Measurements from ENCODE around the gene GCNT4.

The GCNT4 gene

DNA sequence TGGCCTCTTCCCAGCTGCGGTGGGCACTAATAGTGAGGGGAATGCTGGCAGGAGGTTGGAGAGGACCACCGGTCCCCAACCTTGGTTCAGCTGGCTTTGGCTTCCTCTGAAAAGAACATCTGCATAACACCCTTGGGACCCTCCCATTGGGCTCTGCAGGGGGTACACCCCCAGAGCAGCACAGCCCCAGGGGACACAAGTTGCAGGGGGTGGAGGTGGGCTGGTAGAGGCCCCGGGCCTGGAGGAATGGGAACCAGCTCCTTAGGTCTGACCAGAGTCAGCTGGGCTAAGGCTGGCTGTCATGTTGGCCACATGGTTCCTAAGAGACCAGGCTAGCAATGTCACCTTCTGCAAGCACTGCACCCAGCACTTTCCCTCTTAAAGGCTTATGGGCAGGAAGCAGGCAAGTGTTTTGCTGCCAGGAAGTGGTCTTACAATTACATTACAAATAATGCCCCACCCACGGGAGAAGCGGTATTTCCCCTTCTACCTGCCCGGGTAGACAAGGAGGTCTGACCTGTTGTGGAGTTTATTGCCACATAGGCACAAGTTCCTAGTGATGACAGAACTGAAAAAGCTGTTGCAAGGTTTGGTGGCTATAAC, 18.1 kb downstream of the GCNT4 start:
- Histone ChIP-seq H3K9ac (ENCODE audit: low read length) (no peak overlapping the region), H3K4me2 (ENCODE audit: low read length) (no peak overlapping the region), H3K9me3 (ENCODE audit: low read length) (no peaks in the 10 kb centered on the region), H3K27ac (ENCODE audit: low read depth, low read length, poor library complexity, severe bottlenecking) (no peak overlapping the region), H3K79me2 (ENCODE audit: insufficient read depth, low read length) (no peaks in the 10 kb centered on the region), H3F3A (ENCODE audit: insufficient read depth, low read length) (no peaks in the 10 kb centered on the region), H2AFZ (ENCODE audit: low read length) (no peak overlapping the region), H3K27me3 (ENCODE audit: insufficient read depth, low read length) (no peaks in the 10 kb centered on the region), H3K4me3 (ENCODE audit: low read depth, low read length, poor library complexity, severe bottlenecking) (no peak overlapping the region), H3K9me2 (ENCODE audit: low read depth, low read length) (no peaks in the 10 kb centered on the region), H4K20me1 (ENCODE audit: insufficient read depth, low read length) (no peaks in the 10 kb centered on the region), H3K4me1 (ENCODE audit: insufficient read depth, low read length, severe bottlenecking) (no peaks in the 10 kb centered on the region), H3K36me3 (ENCODE audit: insufficient read depth, low read length) (no peaks in the 10 kb centered on the region)
- no peak for TF ChIP-seq EZH2 (IDR thresholded peaks at IDR 0.05; ENCODE audit: borderline replicate concordance, low read length)
- TF ChIP-seq, protein P1, sequence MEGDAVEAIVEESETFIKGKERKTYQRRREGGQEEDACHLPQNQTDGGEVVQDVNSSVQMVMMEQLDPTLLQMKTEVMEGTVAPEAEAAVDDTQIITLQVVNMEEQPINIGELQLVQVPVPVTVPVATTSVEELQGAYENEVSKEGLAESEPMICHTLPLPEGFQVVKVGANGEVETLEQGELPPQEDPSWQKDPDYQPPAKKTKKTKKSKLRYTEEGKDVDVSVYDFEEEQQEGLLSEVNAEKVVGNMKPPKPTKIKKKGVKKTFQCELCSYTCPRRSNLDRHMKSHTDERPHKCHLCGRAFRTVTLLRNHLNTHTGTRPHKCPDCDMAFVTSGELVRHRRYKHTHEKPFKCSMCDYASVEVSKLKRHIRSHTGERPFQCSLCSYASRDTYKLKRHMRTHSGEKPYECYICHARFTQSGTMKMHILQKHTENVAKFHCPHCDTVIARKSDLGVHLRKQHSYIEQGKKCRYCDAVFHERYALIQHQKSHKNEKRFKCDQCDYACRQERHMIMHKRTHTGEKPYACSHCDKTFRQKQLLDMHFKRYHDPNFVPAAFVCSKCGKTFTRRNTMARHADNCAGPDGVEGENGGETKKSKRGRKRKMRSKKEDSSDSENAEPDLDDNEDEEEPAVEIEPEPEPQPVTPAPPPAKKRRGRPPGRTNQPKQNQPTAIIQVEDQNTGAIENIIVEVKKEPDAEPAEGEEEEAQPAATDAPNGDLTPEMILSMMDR (IDR thresholded peaks at IDR 0.05; ENCODE audit: low read length): no peak

DNA sequence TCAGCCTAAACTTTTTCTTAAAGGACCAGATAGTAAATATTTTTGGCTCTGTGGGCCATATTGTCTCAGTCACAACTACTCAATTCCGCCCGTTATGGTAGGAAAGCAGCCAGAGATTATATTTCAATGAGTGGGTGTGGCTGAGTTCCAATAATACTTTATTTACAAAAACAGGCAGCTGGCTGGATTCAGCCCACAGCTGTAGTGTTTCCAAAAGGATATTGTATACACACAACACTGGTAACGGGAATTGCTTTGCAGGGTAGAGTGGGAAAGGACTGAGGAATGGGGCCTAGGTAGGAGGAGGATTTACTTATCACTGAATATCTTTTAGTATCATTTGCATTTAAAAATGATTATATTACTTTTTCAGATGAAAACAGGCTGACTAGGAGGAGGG, 21.0 kb downstream of the GCNT4 start:
- no peaks in the 10 kb centered on the region for H3K4me1 ChIP-seq (ENCODE audit: insufficient read depth, low read length, severe bottlenecking)
- no peak overlapping the region for H3K4me3 ChIP-seq (ENCODE audit: low read depth, low read length, poor library complexity, severe bottlenecking)
- TF ChIP-seq, protein P1 (IDR thresholded peaks at IDR 0.05; ENCODE audit: low read length): no peak
- no peak for TF ChIP-seq EZH2 (IDR thresholded peaks at IDR 0.05; ENCODE audit: borderline replicate concordance, low read length)
- no peaks in the 10 kb centered on the region for H3K36me3 ChIP-seq (ENCODE audit: insufficient read depth, low read length)
- H3K4me2 ChIP-seq (ENCODE audit: low read length): no peak overlapping the region
- no peaks in the 10 kb centered on the region for H3K9me2 ChIP-seq (ENCODE audit: low read depth, low read length)
- no peak overlapping the region for H3K9ac ChIP-seq (ENCODE audit: low read length)
- no peak overlapping the region for H3K27ac ChIP-seq (ENCODE audit: low read depth, low read length, poor library complexity, severe bottlenecking)
- H2AFZ ChIP-seq (ENCODE audit: low read length): no peak overlapping the region
- H3K27me3 ChIP-seq (ENCODE audit: insufficient read depth, low read length): no peaks in the 10 kb centered on the region
- no peaks in the 10 kb centered on the region for H3K9me3 ChIP-seq (ENCODE audit: low read length)
- no peaks in the 10 kb centered on the region for H4K20me1 ChIP-seq (ENCODE audit: insufficient read depth, low read length)
- H3F3A ChIP-seq (ENCODE audit: insufficient read depth, low read length): no peaks in the 10 kb centered on the region
- H3K79me2 ChIP-seq (ENCODE audit: insufficient read depth, low read length): no peaks in the 10 kb centered on the region

DNA sequence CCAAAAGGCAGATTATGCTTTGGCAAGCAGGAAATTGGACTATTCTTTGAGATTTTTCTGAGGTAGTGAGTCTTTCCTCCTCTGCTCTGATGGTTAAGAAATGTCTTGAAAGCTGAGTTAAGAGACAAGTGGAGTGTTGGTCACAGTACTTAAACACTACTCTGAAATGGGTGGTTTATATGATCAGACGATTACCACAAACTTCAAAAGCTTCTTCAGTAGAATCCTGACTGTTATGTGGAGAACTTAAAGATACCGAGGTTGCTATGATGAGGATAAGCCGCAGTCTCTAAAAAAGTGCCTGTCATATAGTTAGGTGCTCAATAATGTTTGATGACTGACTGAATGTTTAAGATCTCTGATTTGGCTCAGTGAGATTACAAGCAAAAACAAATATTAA, 24.3 kb downstream of the GCNT4 start:
- Histone ChIP-seq H4K20me1 (ENCODE audit: insufficient read depth, low read length) (no peaks in the 10 kb centered on the region), H3K79me2 (ENCODE audit: insufficient read depth, low read length) (no peaks in the 10 kb centered on the region), H2AFZ (ENCODE audit: low read length) (no peak overlapping the region), H3K4me1 (ENCODE audit: insufficient read depth, low read length, severe bottlenecking) (no peaks in the 10 kb centered on the region), H3K27me3 (ENCODE audit: insufficient read depth, low read length) (no peaks in the 10 kb centered on the region), H3K36me3 (ENCODE audit: insufficient read depth, low read length) (no peaks in the 10 kb centered on the region), H3F3A (ENCODE audit: insufficient read depth, low read length) (no peaks in the 10 kb centered on the region), H3K4me2 (ENCODE audit: low read length) (no peak overlapping the region), H3K4me3 (ENCODE audit: low read depth, low read length, poor library complexity, severe bottlenecking) (no peak overlapping the region), H3K9me2 (ENCODE audit: low read depth, low read length) (no peaks in the 10 kb centered on the region), H3K9me3 (ENCODE audit: low read length) (no peaks in the 10 kb centered on the region), H3K27ac (ENCODE audit: low read depth, low read length, poor library complexity, severe bottlenecking) (no peak overlapping the region), H3K9ac (ENCODE audit: low read length) (no peak overlapping the region)
- TF ChIP-seq, protein P1 (IDR thresholded peaks at IDR 0.05; ENCODE audit: low read length): no peak
- TF ChIP-seq EZH2 (IDR thresholded peaks at IDR 0.05; ENCODE audit: borderline replicate concordance, low read length): no peak

All from OCI-LY1 (cell line).